H1 (cell line): ENCODE results near the gene ADORA1. TPM values are rescaled to one million over a fixed set of nuclear protein-coding genes. Genes with fewer than 3 reads are reported as not detected.

Source experiments
- CTCF ChIA-PET: fragments of 300-600 bp; sonication (Branson Sonifier 250); formaldehyde crosslinking; loops from one replicate; lab custom pipeline; 2021; ENCODE audit not compliant: partially characterized antibody; lab: Charles Lee
- POLR2A ChIA-PET: fragments of 300-600 bp; sonication (Branson Sonifier 250); formaldehyde crosslinking; loops from one replicate; lab custom pipeline; 2021; ENCODE audit warnings: inconsistent platforms; ENCODE audit not compliant: partially characterized antibody; lab: Charles Lee
- DNase-seq, 2 experiments: peaks; one replicate each; pipeline versions ENCODE4 v3.0.0 to v3.0.0-alpha.2; 2010 to 2022; ENCODE audit warnings: low spot score in 2 of 2, low read depth in 1 of 2, mixed read lengths in 1 of 2
- FAIRE-seq: peaks from 2 replicates; lab custom pipeline; 2011; peaks lifted over from hg19 to GRCh38; lab: Jason Lieb, UNC
- H2AFZ ChIP-seq: 2 replicates; pipeline ENCODE4 v1.8.1; 2012; ENCODE audit warnings: low read length, inconsistent platforms
- H2AK5ac ChIP-seq: 2 replicates; pipeline ENCODE4 v1.6.1; 2013; ENCODE audit warnings: low read depth, low read length
- H2BK120ac ChIP-seq: replicated peaks from 2 replicates; pipeline ENCODE3; 2013; ENCODE audit warnings: low read depth, low read length, inconsistent platforms
- H2BK12ac ChIP-seq: 2 replicates; pipeline ENCODE4 v1.6.1; 2013; ENCODE audit warnings: low read depth, low read length
- H2BK15ac ChIP-seq: 2 replicates; pipeline ENCODE4 v1.6.1; 2013; ENCODE audit warnings: low read length
- H2BK20ac ChIP-seq: 2 replicates; pipeline ENCODE4 v1.6.1; 2013; ENCODE audit warnings: low read length
- H2BK5ac ChIP-seq: 2 replicates; pipeline ENCODE4 v1.6.1; 2013; ENCODE audit warnings: low read depth, low read length
- H3K14ac ChIP-seq: 2 replicates; pipeline ENCODE4 v1.6.1; 2013; ENCODE audit warnings: inconsistent platforms; ENCODE audit not compliant: insufficient read length
- H3K18ac ChIP-seq: 2 replicates; pipeline ENCODE4 v1.6.1; 2013; ENCODE audit warnings: low read length; ENCODE audit errors: extremely low read depth
- H3K23ac ChIP-seq: 2 replicates; pipeline ENCODE4 v1.6.1; 2013; ENCODE audit warnings: inconsistent platforms; ENCODE audit not compliant: insufficient read length
- H3K23me2 ChIP-seq: 2 replicates; pipeline ENCODE4 v1.6.1; 2013; ENCODE audit warnings: low read depth, low read length
- H3K27ac ChIP-seq: 2 replicates; pipeline ENCODE4 v1.6.1; 2011; ENCODE audit warnings: low read depth, low read length, inconsistent platforms
- H3K27me3 ChIP-seq, 4 experiments: replicated peaks in 1 of 4; 1 replicate in 1 of 4; 2 replicates in 3 of 4; pipeline versions ENCODE4 v1.6.1 to v1.8.1; 2011 to 2013; ENCODE audit warnings: low read length in 3 of 4, mild to moderate bottlenecking in 3 of 4, inconsistent platforms in 2 of 4, mixed read lengths in 2 of 4, moderate library complexity in 1 of 4; ENCODE audit not compliant: control insufficient read depth in 3 of 4, insufficient read depth in 3 of 4; ENCODE audit errors: extremely low read depth in 1 of 4
- H3K36me3 ChIP-seq, 4 experiments: 2 replicates each; pipeline versions ENCODE4 v1.6.1 to v1.8.1; 2011 to 2013; ENCODE audit warnings: mild to moderate bottlenecking in 4 of 4, low read length in 3 of 4, moderate library complexity in 2 of 4, control low read depth in 1 of 4, inconsistent platforms in 1 of 4; ENCODE audit not compliant: insufficient read depth in 4 of 4, control insufficient read depth in 2 of 4
- H3K4ac ChIP-seq: replicated peaks from 2 replicates; pipeline ENCODE3; 2013; ENCODE audit warnings: low read length, low read depth, mixed read lengths, inconsistent platforms; ENCODE audit not compliant: insufficient read length
- H3K4me1 ChIP-seq, 4 experiments: replicated peaks in 1 of 4; 1 replicate in 1 of 4; 2 replicates in 3 of 4; pipeline versions ENCODE4 v1.6.1 to v1.8.1; 2011 to 2013; ENCODE audit warnings: low read length in 3 of 4, inconsistent platforms in 2 of 4, mixed read lengths in 1 of 4; ENCODE audit not compliant: insufficient read depth in 4 of 4, control insufficient read depth in 3 of 4
- H3K4me2 ChIP-seq, 2 experiments: 2 replicates each; pipeline versions ENCODE4 v1.6.1 to v1.8.1; 2011 to 2013; ENCODE audit warnings: low read depth in 2 of 2, low read length in 2 of 2, control low read depth in 1 of 2, inconsistent platforms in 1 of 2, mild to moderate bottlenecking in 1 of 2; ENCODE audit not compliant: insufficient read depth in 1 of 2
- H3K4me3 ChIP-seq, 4 experiments: fragments of 200-600, 300-600 bp in 1 of 4; sonication (generic), shearing (Covaris generic), sonication (Bioruptor Twin) in 1 of 4; 2 replicates each; pipeline versions ENCODE4 v1.5.1 to v1.8.1; 2011 to 2016; ENCODE audit warnings: low read length in 4 of 4, low read depth in 3 of 4, control low read depth in 2 of 4, inconsistent platforms in 2 of 4, mild to moderate bottlenecking in 2 of 4, mixed read lengths in 1 of 4, moderate library complexity in 1 of 4; ENCODE audit not compliant: insufficient read depth in 2 of 4; ENCODE audit errors: extremely low read depth in 1 of 4
- H3K56ac ChIP-seq: replicated peaks from 2 replicates; pipeline ENCODE3; 2013; ENCODE audit warnings: low read depth, mild to moderate bottlenecking, mixed read lengths, low read length, inconsistent platforms; ENCODE audit not compliant: insufficient read length
- H3K79me1 ChIP-seq: 2 replicates; pipeline ENCODE4 v1.6.1; 2013; ENCODE audit warnings: low read depth, low read length, control low read depth
- H3K79me2 ChIP-seq, 2 experiments: 2 replicates each; pipeline versions ENCODE4 v1.6.1 to v1.8.1; 2012 to 2013; ENCODE audit warnings: low read length in 2 of 2, mild to moderate bottlenecking in 2 of 2, inconsistent platforms in 1 of 2; ENCODE audit not compliant: insufficient read depth in 2 of 2, control insufficient read depth in 1 of 2
- H3K9ac ChIP-seq, 4 experiments: replicated peaks in 1 of 4; 1 replicate in 1 of 4; 2 replicates in 3 of 4; pipeline versions ENCODE4 v1.6.1 to v1.8.1; 2011 to 2013; ENCODE audit warnings: low read depth in 3 of 4, low read length in 3 of 4, control low read depth in 2 of 4, mild to moderate bottlenecking in 2 of 4, moderate library complexity in 2 of 4, inconsistent platforms in 1 of 4; ENCODE audit errors: extremely low read depth in 1 of 4
- H3K9me3 ChIP-seq, 2 experiments: 2 replicates each; pipeline versions ENCODE4 v1.6.1 to v1.8.1; 2012 to 2013; ENCODE audit warnings: mild to moderate bottlenecking in 2 of 2, moderate library complexity in 2 of 2, control low read depth in 1 of 2, inconsistent platforms in 1 of 2, low read depth in 1 of 2, low read length in 1 of 2, mixed read lengths in 1 of 2; ENCODE audit not compliant: insufficient read depth in 2 of 2
- H4K20me1 ChIP-seq, 2 experiments: replicated peaks in 1 of 2; 2 replicates each; pipeline versions ENCODE3 to v1.8.1; 2011 to 2013; ENCODE audit warnings: inconsistent platforms in 2 of 2, low read length in 2 of 2, mild to moderate bottlenecking in 1 of 2; ENCODE audit not compliant: insufficient read depth in 2 of 2, control insufficient read depth in 1 of 2
- H4K5ac ChIP-seq: 2 replicates; pipeline ENCODE4 v1.6.1; 2013; ENCODE audit warnings: low read length, low read depth, mixed read lengths, inconsistent platforms; ENCODE audit not compliant: insufficient read length
- H4K8ac ChIP-seq: 2 replicates; pipeline ENCODE4 v1.8.0; 2013; ENCODE audit warnings: mild to moderate bottlenecking, moderate library complexity, low read length, inconsistent platforms; ENCODE audit not compliant: insufficient read depth; ENCODE audit errors: extremely low read depth
- H4K91ac ChIP-seq: replicated peaks from 2 replicates; pipeline ENCODE3; 2013; ENCODE audit warnings: low read length, mixed read lengths, inconsistent platforms; ENCODE audit not compliant: insufficient read length
- ASH2L ChIP-seq: fragments of 200-600, 300-600 bp; sonication (generic); IDR thresholded peaks from one replicate; pipeline ENCODE4 v1.7.1; 2017; ENCODE audit warnings: low read length
- CHD2 ChIP-seq: IDR thresholded peaks from 2 replicates; pipeline ENCODE4 v1.6.1; 2012; ENCODE audit warnings: low read length, improper control_type of control experiment
- EP300 ChIP-seq, 2 experiments: IDR thresholded peaks; 1 replicate in 1 of 2; 2 replicates in 1 of 2; pipeline ENCODE4 v1.6.1; 2011 to 2012; ENCODE audit warnings: low read depth in 2 of 2, low read length in 2 of 2, mild to moderate bottlenecking in 2 of 2, borderline replicate concordance in 1 of 2, inconsistent platforms in 1 of 2, moderate library complexity in 1 of 2
- GABPA ChIP-seq: IDR thresholded peaks from 2 replicates; pipeline ENCODE4 v1.6.1; 2011; ENCODE audit warnings: mild to moderate bottlenecking, low read length, moderate library complexity, borderline replicate concordance; ENCODE audit not compliant: insufficient read depth
- HDAC6 ChIP-seq: IDR thresholded peaks from one replicate; pipeline ENCODE4 v1.7.1; 2012; ENCODE audit warnings: low read depth, mild to moderate bottlenecking, inconsistent platforms, low read length, moderate library complexity
- KDM4A ChIP-seq: IDR thresholded peaks from one replicate; pipeline ENCODE4 v1.7.1; 2012; ENCODE audit warnings: low read depth, mild to moderate bottlenecking, moderate library complexity, low read length, inconsistent platforms; ENCODE audit not compliant: severe bottlenecking
- POU5F1 ChIP-seq: IDR thresholded peaks from 2 replicates; pipeline ENCODE4 v1.6.1; 2011; ENCODE audit warnings: low read depth, mild to moderate bottlenecking, low read length, moderate library complexity
- RNF2 ChIP-seq: fragments of 200-900, 300-1000 bp; sonication (generic); IDR thresholded peaks from 2 replicates; pipeline ENCODE4 v1.7.1; 2016; ENCODE audit warnings: borderline replicate concordance, low read depth, mild to moderate bottlenecking, antibody characterized with exemption, low read length; ENCODE audit not compliant: poor library complexity, severe bottlenecking; ENCODE audit errors: missing control alignments
- SP2 ChIP-seq: IDR thresholded peaks from 2 replicates; pipeline ENCODE4 v1.6.1; 2012; ENCODE audit warnings: mild to moderate bottlenecking, low read length, inconsistent platforms
- TBP ChIP-seq: IDR thresholded peaks from 2 replicates; pipeline ENCODE4 v1.6.1; 2011; ENCODE audit warnings: low read depth, low read length, improper control_type of control experiment
- YY1 ChIP-seq: IDR thresholded peaks from 2 replicates; pipeline ENCODE4 v1.6.1; 2011; ENCODE audit warnings: low read depth, mild to moderate bottlenecking, low read length
- WGBS, 2 experiments: shearing (Covaris generic) in 1 of 2; methylation state at CpG; one replicate each; pipeline versions ENCODE4 v1.1.6 to v1.1.7; 2013 to 2015; ENCODE audit warnings: low lambda C conversion rate in 2 of 2, mixed read lengths in 2 of 2, inconsistent platforms in 1 of 2, low coverage in 1 of 2, missing lambda C conversion rate in 1 of 2; ENCODE audit not compliant: insufficient replicate concordance in 2 of 2, insufficient coverage in 1 of 2, insufficient read length in 1 of 2; ENCODE audit errors: extremely low coverage in 1 of 2, missing lambda C conversion rate in 1 of 2; 5-methylcytosine and 5-hydroxymethylcytosine counted together
- polyA plus RNA-seq, 7 experiments: library from polyadenylated mRNA; depleted of rRNA in 3 of 7; stranded (reverse) in 5 of 7; unstranded in 2 of 7; fragments of >200 nt in 5 of 7; fragments of 200-250 nt in 2 of 7; gene quantifications; 1 replicate in 5 of 7; 2 replicates in 1 of 7; 4 replicates in 1 of 7; pipeline versions ENCODE4 v1.2.1 to v1.2.3, GENCODE V29; 2011 to 2013; ENCODE audit warnings: missing spikeins in 2 of 7, mixed read lengths in 2 of 7
- total RNA-seq: library from RNA; stranded (reverse); fragmentation: NEBNext Ultra II Directional; extraction: Animal tissue kit (Norgen Biotek cat#: 25700); gene quantifications from 2 replicates; pipeline ENCODE4 v1.2.1, GENCODE V29; 2021

ADORA1 gene
- total and polyA plus RNA-seq, 2 of the 8 experiments (the other 6 are each of a cell fraction or from before 2014, with no cell fraction given), result 3.3 to 6.7 TPM

- 87% methylated on average over 13 of the region's 13 CpGs; no CpG with 5 or more reads in 1 of the 2 experiments for WGBS, 2 experiments
- Histone ChIP-seq H4K20me1 (no peaks in the 10 kb centered on the region), H3K36me3 (no peaks in the 10 kb centered on the region), H2BK15ac (0 out of 2 replicates have a peak overlapping the region, but pooled peaks have one; percentile 0), H3K4ac (no peak overlapping the region), H3K18ac (peak overlapping the region; percentile 39; the same call in 1 of the 2 replicates), H2BK120ac (no peak overlapping the region), H2BK5ac (peak overlapping the region; percentile 3; the same call in 1 of the 2 replicates), H3K4me3 (no peak overlapping the region), H3K56ac (no peak overlapping the region), H3K9ac (no peak overlapping the region; a peak in 1 of 7 replicates), H4K91ac (no peak overlapping the region), H3K9me3 (no peaks in the 10 kb centered on the region; a peak in 1 of 4 replicates), H3K27ac (no peak overlapping the region), H3K14ac (no peak overlapping the region), H3K23ac (no peak overlapping the region), H2BK12ac (peak overlapping the region; percentile 40; the same call in 1 of the 2 replicates), H4K5ac (no peak overlapping the region), H3K79me2 (no peaks in the 10 kb centered on the region), H3K79me1 (no peaks in the 10 kb centered on the region), H3K4me2 (no peak overlapping the region), H4K8ac (no peak overlapping the region), H3K27me3 (no peaks in the 10 kb centered on the region; a peak in 1 of 7 replicates), H2AK5ac (no peak overlapping the region), H2AFZ (no peak overlapping the region), H3K4me1 (peaks cover 6 to 34% (median 17%) of the 10 kb centered on the region in 4 experiments), H2BK20ac (peak overlapping the region; percentile 88; the same call in 1 of the 2 replicates), H3K23me2 (no peaks in the 10 kb centered on the region)
- POLR2A ChIA-PET, result no interaction called here
- no peak for FAIRE-seq
- no peak for DNase-seq
- CTCF ChIA-PET, result interaction anchor here (0.7 to 49.1 kb wide), 12 partner anchors 10 to 105 kb away, joined by 3 to 1071 read pairs (median 7); partner anchors contain the start of genes ADORA1, MYBPH, MYOG and PPFIA4
- TF ChIP-seq HDAC6 (no peak), KDM4A (no peak), YY1 (no peak), GABPA (no peak), CHD2 (no peak), POU5F1 (no peak), ASH2L (no peak), TBP (no peak), EP300 (IDR thresholded peaks at IDR 0.05; ENCODE audit: borderline replicate concordance in 1 of 2, low read depth in 2 of 2, low read length in 2 of 2) (no peak), SP2 (no peak), RNF2 (no peak)
Measured at GRCh38 chr1:203153989-203154821, 26.7 kb downstream of the ADORA1 start.
